ENCODE data around the gene HDDC2.

HDDC2 gene

DNA sequence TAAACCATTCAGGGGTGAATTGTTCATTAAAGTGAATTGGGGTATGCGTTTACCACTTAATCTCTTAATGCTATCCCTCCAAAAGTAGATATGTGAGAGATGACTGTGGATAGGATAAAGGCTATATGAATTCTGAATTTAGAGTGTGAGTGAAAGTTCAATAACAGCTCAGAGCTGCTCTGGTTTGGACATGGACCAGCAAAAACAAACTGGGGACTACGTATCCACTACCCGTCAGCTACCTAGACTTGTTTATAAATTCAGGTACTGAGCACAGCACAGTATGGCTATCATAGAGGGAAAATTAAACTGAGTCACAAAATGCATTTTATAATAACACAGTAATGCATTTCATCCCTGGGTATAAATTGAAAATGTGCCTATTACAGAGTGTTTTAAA lies 44.4 kb downstream of the HDDC2 start:
- no peak overlapping the region for H3K4me3 ChIP-seq (ENCODE audit: low read length)
- no peaks in the 10 kb centered on the region for H3K4me1 ChIP-seq (ENCODE audit: insufficient read depth, low read length)
- H3K36me3 ChIP-seq (ENCODE audit: insufficient read depth, low read length), result no peaks in the 10 kb centered on the region
- H3K27me3 ChIP-seq (ENCODE audit: insufficient read depth, low read length), result no peaks in the 10 kb centered on the region
- H3K9me3 ChIP-seq (ENCODE audit: low read length), result no peaks in the 10 kb centered on the region
- H2AFZ ChIP-seq (ENCODE audit: low read depth, low read length), result no peak overlapping the region

- no peaks in the 10 kb centered on the region for H3K4me1 ChIP-seq (ENCODE audit: insufficient read depth, low read length)
- no peak overlapping the region for H2AFZ ChIP-seq (ENCODE audit: low read depth, low read length)
- no peaks in the 10 kb centered on the region for H3K36me3 ChIP-seq (ENCODE audit: insufficient read depth, low read length)
- no peak overlapping the region for H3K4me3 ChIP-seq (ENCODE audit: low read length)
- no peaks in the 10 kb centered on the region for H3K27me3 ChIP-seq (ENCODE audit: insufficient read depth, low read length)
- no peaks in the 10 kb centered on the region for H3K9me3 ChIP-seq (ENCODE audit: low read length)
Observed at GRCh38 chr6:125255201-125255600, 46.6 kb downstream of the HDDC2 start.

GRCh38 chr6:125254321-125254720 lies 47.4 kb downstream of the HDDC2 start:
- no peaks in the 10 kb centered on the region for H3K4me1 ChIP-seq (ENCODE audit: insufficient read depth, low read length)
- H3K36me3 ChIP-seq (ENCODE audit: insufficient read depth, low read length), result no peaks in the 10 kb centered on the region
- no peak overlapping the region for H3K4me3 ChIP-seq (ENCODE audit: low read length)
- no peak overlapping the region for H2AFZ ChIP-seq (ENCODE audit: low read depth, low read length)
- H3K9me3 ChIP-seq (ENCODE audit: low read length), result no peaks in the 10 kb centered on the region
- no peaks in the 10 kb centered on the region for H3K27me3 ChIP-seq (ENCODE audit: insufficient read depth, low read length)

DNA sequence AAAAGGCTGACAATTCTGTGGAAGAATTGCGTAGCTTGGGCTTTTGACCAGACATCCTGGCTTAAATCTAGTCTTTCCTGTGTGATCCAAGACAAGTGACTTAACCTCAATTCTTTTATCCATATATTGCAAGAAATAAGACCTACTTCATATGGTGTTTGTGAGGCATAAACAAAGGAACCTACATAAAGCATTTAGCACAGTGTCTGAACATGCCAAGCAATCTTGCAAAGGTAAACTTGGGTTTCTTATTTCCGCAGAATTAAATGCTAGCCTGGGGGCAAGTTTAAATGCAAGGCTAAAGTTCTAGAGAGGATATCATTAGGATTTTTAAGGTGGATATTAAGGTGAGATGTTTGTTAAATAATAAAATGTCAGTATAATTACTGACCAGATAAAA lies 47.9 kb downstream of the HDDC2 start:
- Histone ChIP-seq H2AFZ (ENCODE audit: low read depth, low read length) (no peak overlapping the region), H3K4me3 (ENCODE audit: low read length) (no peak overlapping the region), H3K27me3 (ENCODE audit: insufficient read depth, low read length) (no peaks in the 10 kb centered on the region), H3K9me3 (ENCODE audit: low read length) (no peaks in the 10 kb centered on the region), H3K36me3 (ENCODE audit: insufficient read depth, low read length) (no peaks in the 10 kb centered on the region), H3K4me1 (ENCODE audit: insufficient read depth, low read length) (no peaks in the 10 kb centered on the region)

- no peaks in the 10 kb centered on the region for H3K4me1 ChIP-seq (ENCODE audit: insufficient read depth, low read length)
Observed at GRCh38 chr6:125252891-125253290, 48.9 kb downstream of the HDDC2 start.

DNA sequence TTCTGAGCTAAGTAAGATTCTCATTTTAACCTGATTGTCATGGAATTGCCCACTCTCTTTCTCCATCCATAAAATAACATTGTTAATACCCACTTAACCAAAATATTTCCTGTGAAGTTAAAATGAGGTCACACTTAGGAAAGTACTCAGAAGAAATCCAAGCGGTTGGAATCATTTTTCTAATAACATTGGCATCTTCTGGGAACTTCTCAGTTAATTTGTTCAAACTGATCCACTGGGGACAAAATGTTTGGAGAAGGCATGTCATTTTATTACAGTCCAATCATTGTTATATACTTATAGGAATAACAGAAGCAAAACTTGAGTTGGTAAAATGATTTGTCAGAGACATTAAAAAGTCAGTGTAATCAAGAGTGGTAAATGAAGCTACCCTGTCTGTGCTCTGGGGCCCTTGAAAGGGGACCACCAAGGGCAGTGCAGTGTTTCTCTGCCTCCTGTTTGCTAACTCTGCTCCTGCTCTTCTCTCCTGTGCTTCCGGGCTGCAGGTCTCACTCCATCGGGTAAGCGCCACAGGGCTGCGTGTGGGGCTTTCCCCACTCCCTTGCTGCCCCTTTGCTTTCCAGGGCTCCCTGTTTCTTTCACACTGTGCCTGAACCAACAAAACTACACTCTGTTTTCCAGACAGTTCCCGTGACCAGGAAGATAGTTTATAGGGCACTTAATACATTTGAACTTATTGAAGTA lies 50.1 kb downstream of the HDDC2 start:
- Histone ChIP-seq H3K36me3 (ENCODE audit: insufficient read depth, low read length) (no peaks in the 10 kb centered on the region), H3K4me1 (ENCODE audit: insufficient read depth, low read length) (no peaks in the 10 kb centered on the region), H3K9me3 (ENCODE audit: low read length) (no peaks in the 10 kb centered on the region), H3K4me3 (ENCODE audit: low read length) (no peak overlapping the region), H3K27me3 (ENCODE audit: insufficient read depth, low read length) (no peaks in the 10 kb centered on the region), H2AFZ (ENCODE audit: low read depth, low read length) (no peak overlapping the region)

More at GRCh38 chr6:125252891-125253290, 48.9 kb downstream of the HDDC2 start:
- H3K9me3 ChIP-seq (ENCODE audit: low read length), result no peaks in the 10 kb centered on the region
- no peak overlapping the region for H2AFZ ChIP-seq (ENCODE audit: low read depth, low read length)
- no peaks in the 10 kb centered on the region for H3K36me3 ChIP-seq (ENCODE audit: insufficient read depth, low read length)
- H3K27me3 ChIP-seq (ENCODE audit: insufficient read depth, low read length), result no peaks in the 10 kb centered on the region
- H3K4me3 ChIP-seq (ENCODE audit: low read length), result no peak overlapping the region

DNA sequence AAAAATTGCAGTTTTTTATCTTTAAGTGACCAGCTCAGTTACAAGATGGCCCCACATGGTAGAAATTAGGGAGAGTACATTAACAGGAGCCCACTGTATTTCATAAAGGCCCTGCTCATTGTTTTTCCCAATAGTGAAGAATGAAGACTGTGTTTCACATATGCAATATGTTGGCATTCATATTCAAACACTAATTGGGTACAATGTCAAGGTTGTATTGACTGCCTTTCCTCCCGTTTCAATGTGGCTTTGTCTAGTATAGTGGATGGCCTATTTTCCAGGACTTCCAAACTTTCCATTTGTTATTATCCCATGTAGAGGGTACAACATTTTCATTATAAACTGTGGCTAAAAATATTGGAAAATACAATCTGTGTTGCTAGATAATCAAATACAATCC lies 51.3 kb downstream of the HDDC2 start:
- H3K27me3 ChIP-seq (ENCODE audit: insufficient read depth, low read length), result no peaks in the 10 kb centered on the region
- no peak overlapping the region for H2AFZ ChIP-seq (ENCODE audit: low read depth, low read length)
- H3K9me3 ChIP-seq (ENCODE audit: low read length), result no peaks in the 10 kb centered on the region
- H3K4me1 ChIP-seq (ENCODE audit: insufficient read depth, low read length), result no peaks in the 10 kb centered on the region
- H3K4me3 ChIP-seq (ENCODE audit: low read length), result no peak overlapping the region
- no peaks in the 10 kb centered on the region for H3K36me3 ChIP-seq (ENCODE audit: insufficient read depth, low read length)

- Histone ChIP-seq H3K27me3 (ENCODE audit: insufficient read depth, low read length) (no peaks in the 10 kb centered on the region), H3K4me3 (ENCODE audit: low read length) (no peak overlapping the region), H3K9me3 (ENCODE audit: low read length) (no peaks in the 10 kb centered on the region), H3K36me3 (ENCODE audit: insufficient read depth, low read length) (no peaks in the 10 kb centered on the region), H3K4me1 (ENCODE audit: insufficient read depth, low read length) (no peaks in the 10 kb centered on the region), H2AFZ (ENCODE audit: low read depth, low read length) (no peak overlapping the region)
Observed at GRCh38 chr6:125248136-125248535, 53.6 kb downstream of the HDDC2 start.

GRCh38 chr6:125246566-125246965 lies 55.2 kb downstream of the HDDC2 start:
- no peaks in the 10 kb centered on the region for H3K27me3 ChIP-seq (ENCODE audit: insufficient read depth, low read length)
- no peaks in the 10 kb centered on the region for H3K9me3 ChIP-seq (ENCODE audit: low read length)
- no peak overlapping the region for H3K4me3 ChIP-seq (ENCODE audit: low read length)
- no peaks in the 10 kb centered on the region for H3K36me3 ChIP-seq (ENCODE audit: insufficient read depth, low read length)
- no peaks in the 10 kb centered on the region for H3K4me1 ChIP-seq (ENCODE audit: insufficient read depth, low read length)
- H2AFZ ChIP-seq (ENCODE audit: low read depth, low read length), result no peak overlapping the region

GRCh38 chr6:125245523-125246264 lies 56.1 kb downstream of the HDDC2 start:
- H3K9me3 ChIP-seq (ENCODE audit: low read length), result no peaks in the 10 kb centered on the region
- H3K27me3 ChIP-seq (ENCODE audit: insufficient read depth, low read length), result no peaks in the 10 kb centered on the region
- H3K36me3 ChIP-seq (ENCODE audit: insufficient read depth, low read length), result no peaks in the 10 kb centered on the region
- H2AFZ ChIP-seq (ENCODE audit: low read depth, low read length), result no peak overlapping the region
- no peaks in the 10 kb centered on the region for H3K4me1 ChIP-seq (ENCODE audit: insufficient read depth, low read length)
- no peak overlapping the region for H3K4me3 ChIP-seq (ENCODE audit: low read length)

DNA sequence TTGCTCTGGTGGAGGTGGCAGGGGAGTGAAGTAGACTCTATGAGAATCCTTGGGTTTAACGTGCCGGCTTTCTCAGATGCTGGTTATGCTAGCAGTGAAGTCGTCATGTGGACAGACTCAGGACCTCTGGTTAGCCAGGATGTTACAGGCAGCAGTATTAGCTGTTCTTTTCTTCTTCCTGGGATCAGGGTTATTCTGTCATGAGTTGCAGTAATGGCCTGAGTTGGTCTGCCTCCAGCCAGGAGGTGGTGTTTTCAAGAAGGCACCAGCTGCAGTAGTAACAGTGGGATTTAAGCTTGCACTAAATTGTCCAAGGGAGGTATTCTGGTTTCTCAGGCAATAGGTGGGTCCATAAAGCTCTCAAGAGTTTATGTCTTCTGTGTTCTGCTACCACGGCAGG lies 56.7 kb downstream of the HDDC2 start:
- H3K27me3 ChIP-seq (ENCODE audit: insufficient read depth, low read length), result no peaks in the 10 kb centered on the region
- no peaks in the 10 kb centered on the region for H3K4me1 ChIP-seq (ENCODE audit: insufficient read depth, low read length)
- H3K9me3 ChIP-seq (ENCODE audit: low read length), result no peaks in the 10 kb centered on the region

GRCh38 chr6:125237764-125238163 lies 64.0 kb downstream of the HDDC2 start:
- H3K27me3 ChIP-seq (ENCODE audit: insufficient read depth, low read length), result no peaks in the 10 kb centered on the region

More for the DNA sequence above, 56.7 kb downstream of the HDDC2 start:
- no peaks in the 10 kb centered on the region for H3K36me3 ChIP-seq (ENCODE audit: insufficient read depth, low read length)
- H3K4me3 ChIP-seq (ENCODE audit: low read length), result no peak overlapping the region
- H2AFZ ChIP-seq (ENCODE audit: low read depth, low read length), result no peak overlapping the region

DNA sequence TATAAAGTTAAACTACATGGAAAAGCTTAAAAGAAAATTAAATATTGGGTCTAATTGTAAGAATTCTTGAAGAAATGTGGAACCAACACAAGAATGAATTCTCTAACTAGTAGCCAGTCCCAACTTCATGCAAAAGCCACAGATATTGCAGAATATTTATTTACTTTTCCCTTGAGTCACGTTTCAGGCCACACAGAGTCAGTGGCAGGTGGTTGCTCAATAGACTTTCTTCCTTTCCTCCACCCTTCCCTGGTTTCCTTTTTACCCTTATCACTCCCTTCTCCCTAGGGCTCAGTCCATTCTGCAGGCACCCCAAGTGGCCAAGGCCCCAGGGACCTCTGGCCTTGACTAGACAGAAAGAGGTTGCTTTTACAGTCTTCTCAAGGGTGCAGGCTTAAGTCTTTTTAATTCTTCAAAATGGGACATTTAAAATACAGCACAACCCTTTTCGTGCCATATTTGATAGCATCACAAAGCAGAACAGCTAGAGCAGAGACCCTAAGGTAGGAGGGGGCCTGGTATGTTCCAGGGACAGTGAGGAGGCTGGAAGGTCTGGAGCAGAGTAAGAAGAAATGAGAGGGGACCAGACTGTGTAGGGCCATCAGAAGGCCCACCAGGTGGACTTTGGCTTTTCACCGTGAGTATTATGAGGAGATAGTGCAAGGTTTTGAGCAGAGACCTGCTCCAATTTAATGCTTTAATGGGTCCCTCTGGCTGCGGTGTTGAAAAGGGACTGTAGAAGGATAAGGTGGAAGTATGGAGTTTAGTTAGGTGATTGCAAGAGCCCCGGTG lies 65.0 kb downstream of the HDDC2 start:
- Histone ChIP-seq H2AFZ (ENCODE audit: low read depth, low read length) (no peak overlapping the region), H3K27me3 (ENCODE audit: insufficient read depth, low read length) (no peaks in the 10 kb centered on the region), H3K9me3 (ENCODE audit: low read length) (no peaks in the 10 kb centered on the region), H3K4me3 (ENCODE audit: low read length) (no peak overlapping the region), H3K4me1 (ENCODE audit: insufficient read depth, low read length) (peaks cover 11% of the 10 kb centered on the region), H3K36me3 (ENCODE audit: insufficient read depth, low read length) (no peaks in the 10 kb centered on the region)

More at GRCh38 chr6:125237764-125238163, 64.0 kb downstream of the HDDC2 start:
- no peak overlapping the region for H3K4me3 ChIP-seq (ENCODE audit: low read length)
- no peak overlapping the region for H2AFZ ChIP-seq (ENCODE audit: low read depth, low read length)
- H3K36me3 ChIP-seq (ENCODE audit: insufficient read depth, low read length), result no peaks in the 10 kb centered on the region
- H3K9me3 ChIP-seq (ENCODE audit: low read length), result no peaks in the 10 kb centered on the region
- H3K4me1 ChIP-seq (ENCODE audit: insufficient read depth, low read length), result peaks cover 6% of the 10 kb centered on the region

Measured in neuron (in vitro differentiated cells).